Measurements from ENCODE around the gene RHOF. TPM values are rescaled to one million over a fixed set of nuclear protein-coding genes. Genes with fewer than 3 reads are reported as not detected.

The RHOF gene
- total and polyA plus RNA-seq, 4 donors, result 0.97 to 7.0 (median 3.5) TPM

DNA sequence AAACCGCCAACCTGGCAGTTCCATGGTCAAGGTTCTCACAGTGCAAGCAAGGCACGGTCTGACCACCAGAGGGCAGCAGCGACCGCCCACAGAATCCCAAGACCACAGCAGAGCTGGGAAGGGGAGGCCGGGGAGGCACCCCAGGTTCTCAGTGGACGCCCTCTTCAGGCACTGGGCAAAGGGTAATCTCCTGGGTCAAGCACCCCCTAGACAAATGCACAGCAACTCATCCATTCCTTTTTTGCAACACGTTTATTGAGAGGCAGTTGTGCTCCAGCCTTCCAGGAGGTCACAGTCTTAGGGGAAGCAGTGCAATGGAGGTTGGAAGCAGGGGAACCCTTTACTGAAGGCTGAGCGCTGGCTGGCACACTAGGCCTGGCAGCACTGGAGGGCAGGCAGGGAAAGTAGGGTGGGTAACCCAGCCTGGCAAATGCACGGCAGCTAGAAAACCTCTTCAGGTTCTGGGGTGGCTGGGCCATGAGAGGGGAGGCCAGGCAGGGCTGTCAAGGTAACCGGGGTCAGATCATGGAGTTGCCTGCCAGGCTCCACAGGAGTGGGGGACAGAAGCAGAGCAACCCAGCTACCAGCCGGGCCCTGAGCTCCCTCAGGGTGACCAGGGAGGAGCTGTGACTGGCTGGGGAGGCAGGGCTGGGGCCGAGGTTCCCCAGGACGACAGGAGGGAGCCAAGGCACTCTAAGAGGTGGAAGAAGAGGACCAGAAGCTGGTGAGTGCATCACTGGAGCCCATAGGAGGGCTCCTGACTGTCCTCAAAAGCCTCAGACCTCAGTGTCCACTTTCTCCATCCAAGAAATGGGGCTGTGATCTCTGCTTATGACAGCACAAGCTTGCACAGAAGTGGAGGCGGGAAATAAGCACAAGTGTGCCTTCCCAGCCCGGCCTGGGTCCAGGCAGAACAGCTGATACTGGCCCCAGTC is 1.8 kb upstream of the RHOF start:
- Histone ChIP-seq H3K27me3 (ENCODE audit: control insufficient read depth in 4 of 4, insufficient read depth in 4 of 4, low read length in 3 of 4) (no peaks in the 10 kb centered on the region), H3K9me3 (ENCODE audit: control insufficient read depth in 4 of 4, low read length in 3 of 4) (no peaks in the 10 kb centered on the region), H3K27ac (ENCODE audit: low read depth in 1 of 2, low read length in 2 of 2) (peak overlapping the region; percentile 92), H3K4me1 (ENCODE audit: control insufficient read depth in 4 of 4, insufficient read depth in 4 of 4, low read length in 3 of 4) (peaks cover 16 to 62% (median 53%) of the 10 kb centered on the region in 4 donors), H3K9ac (ENCODE audit: low read depth in 1 of 2, low read length in 2 of 2) (peak overlapping the region in 1 of 2 donors; percentile 73), H3K4me3 (ENCODE audit: low read depth in 1 of 3, low read length in 3 of 3) (no peak overlapping the region), H3K36me3 (ENCODE audit: control insufficient read depth in 4 of 4, insufficient read depth in 3 of 4, low read depth in 1 of 4, low read length in 3 of 4) (no peaks in the 10 kb centered on the region)
- DNase-seq (ENCODE audit: low spot score), result peak; percentile 97
- peak; percentile 54 to 81 for TF ChIP-seq HNF4A (conservative IDR thresholded peaks at IDR 0.05)
- peak; percentile 97 to 98 for TF ChIP-seq RAD21 (IDR thresholded peaks at IDR 0.05)
- TF ChIP-seq SP1 (IDR thresholded peaks at IDR 0.05), result peak; percentile 45
- TF ChIP-seq RXRA (IDR thresholded peaks at IDR 0.05), result peak in 1 of 2 donors; percentile 47
- TF ChIP-seq, protein P1, sequence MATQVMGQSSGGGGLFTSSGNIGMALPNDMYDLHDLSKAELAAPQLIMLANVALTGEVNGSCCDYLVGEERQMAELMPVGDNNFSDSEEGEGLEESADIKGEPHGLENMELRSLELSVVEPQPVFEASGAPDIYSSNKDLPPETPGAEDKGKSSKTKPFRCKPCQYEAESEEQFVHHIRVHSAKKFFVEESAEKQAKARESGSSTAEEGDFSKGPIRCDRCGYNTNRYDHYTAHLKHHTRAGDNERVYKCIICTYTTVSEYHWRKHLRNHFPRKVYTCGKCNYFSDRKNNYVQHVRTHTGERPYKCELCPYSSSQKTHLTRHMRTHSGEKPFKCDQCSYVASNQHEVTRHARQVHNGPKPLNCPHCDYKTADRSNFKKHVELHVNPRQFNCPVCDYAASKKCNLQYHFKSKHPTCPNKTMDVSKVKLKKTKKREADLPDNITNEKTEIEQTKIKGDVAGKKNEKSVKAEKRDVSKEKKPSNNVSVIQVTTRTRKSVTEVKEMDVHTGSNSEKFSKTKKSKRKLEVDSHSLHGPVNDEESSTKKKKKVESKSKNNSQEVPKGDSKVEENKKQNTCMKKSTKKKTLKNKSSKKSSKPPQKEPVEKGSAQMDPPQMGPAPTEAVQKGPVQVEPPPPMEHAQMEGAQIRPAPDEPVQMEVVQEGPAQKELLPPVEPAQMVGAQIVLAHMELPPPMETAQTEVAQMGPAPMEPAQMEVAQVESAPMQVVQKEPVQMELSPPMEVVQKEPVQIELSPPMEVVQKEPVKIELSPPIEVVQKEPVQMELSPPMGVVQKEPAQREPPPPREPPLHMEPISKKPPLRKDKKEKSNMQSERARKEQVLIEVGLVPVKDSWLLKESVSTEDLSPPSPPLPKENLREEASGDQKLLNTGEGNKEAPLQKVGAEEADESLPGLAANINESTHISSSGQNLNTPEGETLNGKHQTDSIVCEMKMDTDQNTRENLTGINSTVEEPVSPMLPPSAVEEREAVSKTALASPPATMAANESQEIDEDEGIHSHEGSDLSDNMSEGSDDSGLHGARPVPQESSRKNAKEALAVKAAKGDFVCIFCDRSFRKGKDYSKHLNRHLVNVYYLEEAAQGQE (IDR thresholded peaks at IDR 0.05), result no peak
- TF ChIP-seq GABPA (IDR thresholded peaks at IDR 0.05 in 1 of 2, conservative IDR thresholded peaks at IDR 0.05 in 1 of 2), result no peak
- TF ChIP-seq, protein P2, sequence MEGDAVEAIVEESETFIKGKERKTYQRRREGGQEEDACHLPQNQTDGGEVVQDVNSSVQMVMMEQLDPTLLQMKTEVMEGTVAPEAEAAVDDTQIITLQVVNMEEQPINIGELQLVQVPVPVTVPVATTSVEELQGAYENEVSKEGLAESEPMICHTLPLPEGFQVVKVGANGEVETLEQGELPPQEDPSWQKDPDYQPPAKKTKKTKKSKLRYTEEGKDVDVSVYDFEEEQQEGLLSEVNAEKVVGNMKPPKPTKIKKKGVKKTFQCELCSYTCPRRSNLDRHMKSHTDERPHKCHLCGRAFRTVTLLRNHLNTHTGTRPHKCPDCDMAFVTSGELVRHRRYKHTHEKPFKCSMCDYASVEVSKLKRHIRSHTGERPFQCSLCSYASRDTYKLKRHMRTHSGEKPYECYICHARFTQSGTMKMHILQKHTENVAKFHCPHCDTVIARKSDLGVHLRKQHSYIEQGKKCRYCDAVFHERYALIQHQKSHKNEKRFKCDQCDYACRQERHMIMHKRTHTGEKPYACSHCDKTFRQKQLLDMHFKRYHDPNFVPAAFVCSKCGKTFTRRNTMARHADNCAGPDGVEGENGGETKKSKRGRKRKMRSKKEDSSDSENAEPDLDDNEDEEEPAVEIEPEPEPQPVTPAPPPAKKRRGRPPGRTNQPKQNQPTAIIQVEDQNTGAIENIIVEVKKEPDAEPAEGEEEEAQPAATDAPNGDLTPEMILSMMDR (IDR thresholded peaks at IDR 0.05; ENCODE audit: low read depth, low read length, missing input control), result peak; percentile 99
- peak; percentile 49 for TF ChIP-seq YY1 (IDR thresholded peaks at IDR 0.05)
- 25% methylated on average over 15 of the region's 15 CpGs for WGBS

DNA sequence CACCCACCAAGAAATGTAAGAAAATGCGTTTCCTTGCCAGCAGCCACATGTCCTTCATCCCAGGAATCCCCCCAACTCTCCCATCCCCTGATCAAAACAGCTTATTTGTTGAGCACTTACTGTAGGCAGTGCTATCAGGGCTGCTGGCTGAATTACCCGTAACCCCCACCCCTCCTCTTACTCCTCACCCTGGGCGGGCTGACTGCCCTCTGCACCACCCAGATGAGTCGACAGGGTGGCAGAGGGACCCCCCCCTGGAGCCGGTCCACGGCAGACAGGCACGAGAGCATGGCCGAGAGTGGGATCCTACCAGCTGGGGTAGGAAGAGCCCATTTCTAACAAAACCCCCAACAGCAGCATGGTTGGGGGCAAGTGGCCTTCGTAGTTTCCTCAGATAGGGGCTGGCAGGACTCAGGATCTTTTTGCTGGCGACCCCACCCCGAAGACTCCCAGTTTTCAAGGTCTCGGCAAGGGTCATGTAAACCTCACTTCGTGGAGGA is 1.1 kb upstream of the RHOF start:
- Histone ChIP-seq H3K9me3 (ENCODE audit: control insufficient read depth in 4 of 4, low read length in 3 of 4) (no peaks in the 10 kb centered on the region), H3K4me1 (ENCODE audit: control insufficient read depth in 4 of 4, insufficient read depth in 4 of 4, low read length in 3 of 4) (peaks cover 17 to 62% (median 53%) of the 10 kb centered on the region in 4 donors), H3K27me3 (ENCODE audit: control insufficient read depth in 4 of 4, insufficient read depth in 4 of 4, low read length in 3 of 4) (no peaks in the 10 kb centered on the region), H3K4me3 (ENCODE audit: low read depth in 1 of 3, low read length in 3 of 3) (peak overlapping the region in 2 of 3 donors; percentile 2 to 4), H3K27ac (ENCODE audit: low read depth in 1 of 2, low read length in 2 of 2) (peak overlapping the region; percentile 92), H3K36me3 (ENCODE audit: control insufficient read depth in 4 of 4, insufficient read depth in 3 of 4, low read depth in 1 of 4, low read length in 3 of 4) (no peaks in the 10 kb centered on the region), H3K9ac (ENCODE audit: low read depth in 1 of 2, low read length in 2 of 2) (peak overlapping the region; percentile 72 to 73)
- WGBS, result under 1% methylated on average over 13 of the region's 13 CpGs
- DNase-seq (ENCODE audit: low spot score), result no peak
- TF ChIP-seq, protein P3, sequence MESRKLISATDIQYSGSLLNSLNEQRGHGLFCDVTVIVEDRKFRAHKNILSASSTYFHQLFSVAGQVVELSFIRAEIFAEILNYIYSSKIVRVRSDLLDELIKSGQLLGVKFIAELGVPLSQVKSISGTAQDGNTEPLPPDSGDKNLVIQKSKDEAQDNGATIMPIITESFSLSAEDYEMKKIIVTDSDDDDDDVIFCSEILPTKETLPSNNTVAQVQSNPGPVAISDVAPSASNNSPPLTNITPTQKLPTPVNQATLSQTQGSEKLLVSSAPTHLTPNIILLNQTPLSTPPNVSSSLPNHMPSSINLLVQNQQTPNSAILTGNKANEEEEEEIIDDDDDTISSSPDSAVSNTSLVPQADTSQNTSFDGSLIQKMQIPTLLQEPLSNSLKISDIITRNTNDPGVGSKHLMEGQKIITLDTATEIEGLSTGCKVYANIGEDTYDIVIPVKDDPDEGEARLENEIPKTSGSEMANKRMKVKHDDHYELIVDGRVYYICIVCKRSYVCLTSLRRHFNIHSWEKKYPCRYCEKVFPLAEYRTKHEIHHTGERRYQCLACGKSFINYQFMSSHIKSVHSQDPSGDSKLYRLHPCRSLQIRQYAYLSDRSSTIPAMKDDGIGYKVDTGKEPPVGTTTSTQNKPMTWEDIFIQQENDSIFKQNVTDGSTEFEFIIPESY (IDR thresholded peaks at IDR 0.05), result no peak
- TF ChIP-seq HNF4G (IDR thresholded peaks at IDR 0.05) (no peak), FOXA2 (IDR thresholded peaks at IDR 0.05) (no peak), JUND (IDR thresholded peaks at IDR 0.05) (no peak), FOXA1 (IDR thresholded peaks at IDR 0.05) (no peak), RXRA (IDR thresholded peaks at IDR 0.05) (peak in 1 of 2 donors; percentile 57), GABPA (IDR thresholded peaks at IDR 0.05 in 1 of 2, conservative IDR thresholded peaks at IDR 0.05 in 1 of 2) (no peak), EGR1 (IDR thresholded peaks at IDR 0.05; ENCODE audit: low read depth in 2 of 2) (no peak), SP1 (IDR thresholded peaks at IDR 0.05) (no peak)
- TF ChIP-seq, protein P2 (IDR thresholded peaks at IDR 0.05; ENCODE audit: low read depth, low read length, missing input control), result no peak
- TF ChIP-seq, protein P1 (IDR thresholded peaks at IDR 0.05), result peak; percentile 48
- TF ChIP-seq, protein P4, sequence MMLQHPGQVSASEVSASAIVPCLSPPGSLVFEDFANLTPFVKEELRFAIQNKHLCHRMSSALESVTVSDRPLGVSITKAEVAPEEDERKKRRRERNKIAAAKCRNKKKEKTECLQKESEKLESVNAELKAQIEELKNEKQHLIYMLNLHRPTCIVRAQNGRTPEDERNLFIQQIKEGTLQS (IDR thresholded peaks at IDR 0.05), result no peak
